GM12875 (cell line): ENCODE data around the gene ST6GALNAC3.

Experiments used
- H3K4me3 ChIP-seq: one replicate; pipeline ENCODE4 v1.5.1; 2011; ENCODE audit warnings: low read depth, low read length, control low read depth
- CTCF ChIP-seq: IDR thresholded peaks from 2 replicates; pipeline ENCODE4 v1.5.1; 2011; ENCODE audit warnings: low read depth, mild to moderate bottlenecking, control low read depth, inconsistent platforms, low read length, moderate library complexity, borderline replicate concordance; ENCODE audit not compliant: insufficient read depth

ST6GALNAC3 gene

GRCh38 chr1:76269155-76269554 is 194.6 kb downstream of the ST6GALNAC3 start:
- no peak for TF ChIP-seq CTCF
- H3K4me3 ChIP-seq: no peak overlapping the region

DNA sequence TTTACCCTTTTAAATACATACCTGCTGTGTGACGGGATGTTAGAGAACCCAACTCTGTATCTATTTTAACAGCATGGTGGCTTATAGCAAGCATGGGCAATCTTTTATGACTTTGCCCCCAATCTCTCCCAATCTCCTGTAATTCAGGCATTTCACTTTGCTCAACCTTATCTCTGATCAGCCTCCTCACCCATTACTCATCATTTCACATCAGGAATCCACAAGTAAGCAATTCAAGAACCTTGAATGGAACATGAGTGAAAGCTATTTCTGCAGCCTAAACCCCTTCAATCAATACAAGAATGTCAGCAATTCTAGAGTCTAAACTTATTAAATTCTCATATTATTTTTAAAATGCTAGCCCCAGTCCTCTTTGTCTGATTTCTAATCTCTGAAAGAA is 199.8 kb downstream of the ST6GALNAC3 start:
- no peak overlapping the region for H3K4me3 ChIP-seq
- no peak for TF ChIP-seq CTCF

DNA sequence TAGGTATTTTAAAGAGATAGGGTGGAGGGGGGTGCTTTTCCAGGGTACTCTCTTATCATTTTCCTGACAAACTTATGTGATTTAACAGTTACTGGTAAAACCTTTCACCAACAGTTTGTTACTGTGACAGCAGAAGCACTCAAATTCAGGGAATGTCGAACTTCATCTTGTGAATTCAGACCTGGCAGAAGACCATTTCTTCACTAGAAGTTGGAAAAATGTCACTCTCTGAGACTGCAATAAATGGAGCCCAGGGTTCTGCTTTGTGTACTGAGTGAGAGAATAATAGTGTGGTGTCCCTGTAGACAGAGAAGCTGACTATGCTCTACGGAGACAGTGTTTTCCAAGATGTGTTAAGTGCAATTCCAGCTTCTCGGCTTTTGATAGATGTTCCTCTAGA is 200.2 kb downstream of the ST6GALNAC3 start:
- no peak for TF ChIP-seq CTCF
- H3K4me3 ChIP-seq: no peak overlapping the region

DNA sequence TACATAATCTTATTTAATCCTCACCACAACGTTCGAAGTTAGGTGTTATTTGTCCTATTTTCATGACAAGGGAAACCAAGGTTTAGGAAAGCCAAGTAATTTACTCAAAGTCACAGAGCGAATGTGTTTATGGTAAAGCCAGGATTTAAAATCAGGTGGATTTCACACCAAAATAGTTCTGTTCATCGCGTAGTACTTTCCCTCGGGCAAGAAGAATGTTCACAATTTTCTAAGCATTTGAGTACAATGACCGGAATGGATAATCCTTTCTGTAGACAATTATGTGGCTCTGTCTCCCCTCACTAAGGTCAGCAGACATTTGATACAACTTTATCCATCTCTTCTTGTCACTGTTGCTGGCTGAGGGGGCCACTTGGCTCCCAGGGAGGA is 204.2 kb downstream of the ST6GALNAC3 start:
- H3K4me3 ChIP-seq: no peak overlapping the region
- no peak for TF ChIP-seq CTCF

DNA sequence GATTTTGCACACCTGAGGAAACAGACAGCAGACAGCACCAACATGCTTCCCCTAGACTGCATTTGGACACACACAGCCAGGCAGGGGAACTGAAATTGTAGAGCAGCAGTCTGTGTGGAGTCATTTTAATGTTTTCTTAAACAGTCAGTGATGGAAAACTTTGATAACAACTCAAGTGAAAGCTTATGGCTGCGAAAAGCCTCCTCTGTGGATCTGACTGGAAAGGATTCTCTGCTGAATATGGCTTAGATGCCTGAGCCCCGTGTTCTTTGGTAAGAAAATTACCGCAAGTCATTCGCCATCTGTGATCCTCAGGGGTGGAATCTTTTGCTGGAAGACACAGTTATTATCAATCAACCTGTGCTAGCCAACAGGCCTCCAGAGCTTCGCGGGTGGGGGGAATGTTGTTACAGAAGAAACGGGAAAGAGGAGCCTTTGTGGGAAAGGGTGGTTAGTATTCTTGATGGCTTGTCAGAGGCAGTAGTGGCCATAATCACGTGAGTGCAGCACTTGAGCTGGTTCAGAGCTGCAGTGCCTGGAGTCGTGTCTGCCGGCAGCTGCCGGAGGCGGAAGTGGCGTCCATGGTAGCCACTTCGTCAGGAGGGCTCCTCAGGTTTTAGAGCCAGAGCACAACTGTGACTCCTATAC is 204.7 kb downstream of the ST6GALNAC3 start:
- no peak overlapping the region for H3K4me3 ChIP-seq
- TF ChIP-seq CTCF: no peak

DNA sequence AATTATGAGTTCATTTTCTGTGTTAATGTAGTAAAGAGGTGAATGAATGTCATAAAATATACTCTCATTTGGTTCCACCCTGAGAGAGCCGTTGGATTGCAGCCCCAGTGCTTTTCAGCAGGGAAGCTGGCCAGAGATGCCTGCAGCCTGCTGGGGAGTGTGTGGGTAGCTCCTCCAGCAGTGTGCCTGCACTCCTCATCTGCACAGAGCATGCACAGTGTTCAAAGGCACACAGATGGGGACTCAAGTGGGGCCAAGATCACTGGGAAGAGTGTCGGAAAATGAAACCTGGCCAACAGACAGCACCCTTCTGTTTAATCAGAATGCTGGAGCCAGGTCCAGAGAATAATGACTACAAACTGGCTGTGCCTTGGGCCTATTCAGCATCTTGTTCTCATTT is 206.8 kb downstream of the ST6GALNAC3 start:
- H3K4me3 ChIP-seq: no peak overlapping the region
- TF ChIP-seq CTCF: no peak

DNA sequence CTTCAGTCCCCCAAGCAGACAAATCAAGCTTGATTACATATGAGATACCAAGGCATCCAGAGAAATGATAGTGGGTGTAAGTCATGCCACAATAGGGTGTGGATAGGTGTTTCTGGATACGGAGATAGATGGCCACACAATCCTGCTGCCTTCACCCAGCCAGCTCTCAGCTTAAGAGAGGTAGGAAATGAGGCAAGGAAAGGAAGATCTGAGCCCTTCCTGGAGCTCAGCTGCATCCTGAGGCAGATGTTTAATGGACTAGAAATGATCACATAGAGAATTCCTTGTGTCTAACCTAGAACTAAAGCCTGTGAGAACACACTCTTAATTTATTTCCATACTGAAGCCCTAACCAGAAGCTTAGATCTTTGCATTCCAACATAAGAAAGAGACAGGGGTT is 210.3 kb downstream of the ST6GALNAC3 start:
- TF ChIP-seq CTCF: no peak
- no peak overlapping the region for H3K4me3 ChIP-seq
